HG03571 (cell line): Measurements from ENCODE around the gene GSN.

Experiments
- ATAC-seq: cut with Tn5 transposase; IDR thresholded peaks from one replicate; pipeline ENCODE4 v1.9.1; 2021; ENCODE audit not compliant: unreplicated experiment

The GSN gene

GRCh38 chr9:121267689-121268597, at the start of gene GSN:
Gene GSN (plus strand): TSS chr9:121268162. CDS start chr9:121301972, 33,810 bp downstream.
- peak; percentile 60 for ATAC-seq

- no peak for ATAC-seq
Measured at GRCh38 chr9:121218357-121219027, 49.5 kb upstream of the GSN start.

GRCh38 chr9:121219530-121219929, 48.4 kb upstream of the GSN start:
- no peak for ATAC-seq

GRCh38 chr9:121220996-121221663, 46.8 kb upstream of the GSN start:
- ATAC-seq: no peak

GRCh38 chr9:121221664-121222055, 46.3 kb upstream of the GSN start:
- ATAC-seq: no peak

- no peak for ATAC-seq
Measured at GRCh38 chr9:121222524-121223171, 45.3 kb upstream of the GSN start.

- no peak for ATAC-seq
Measured at GRCh38 chr9:121225240-121225639, 42.7 kb upstream of the GSN start.

GRCh38 chr9:121226175-121226574, 41.8 kb upstream of the GSN start:
- no peak for ATAC-seq

- no peak for ATAC-seq
Measured at GRCh38 chr9:121227862-121228261, 40.1 kb upstream of the GSN start.

- ATAC-seq: no peak
Measured at GRCh38 chr9:121230256-121230655, 37.7 kb upstream of the GSN start.

- ATAC-seq: no peak
Measured at GRCh38 chr9:121232251-121232650, 35.7 kb upstream of the GSN start.

- ATAC-seq: no peak
Measured at GRCh38 chr9:121233906-121234831, 33.8 kb upstream of the GSN start.

GRCh38 chr9:121234832-121235161, 33.2 kb upstream of the GSN start:
- ATAC-seq: no peak

GRCh38 chr9:121235512-121235911, 32.5 kb upstream of the GSN start:
- no peak for ATAC-seq

- no peak for ATAC-seq
Measured at GRCh38 chr9:121237916-121238315, 30.0 kb upstream of the GSN start.

- no peak for ATAC-seq
Measured at GRCh38 chr9:121239071-121239470, 28.9 kb upstream of the GSN start.

GRCh38 chr9:121239851-121240250, 28.1 kb upstream of the GSN start:
- no peak for ATAC-seq

- no peak for ATAC-seq
Measured at GRCh38 chr9:121240472-121241135, 27.4 kb upstream of the GSN start.

GRCh38 chr9:121242219-121242958, 25.6 kb upstream of the GSN start:
- no peak for ATAC-seq
